CD4-positive, alpha-beta T cell treated with Interleukin-6 for 4 hours (primary cell): ENCODE measurements around the gene PPP2R2C.

Source experiments
- DNase-seq: peaks from one replicate; pipeline ENCODE4 v3.0.0-alpha.2; 2020; ENCODE audit warnings: mixed read lengths

PPP2R2C gene

GRCh38 chr4:6421397-6421796 is 51.0 kb downstream of the PPP2R2C start:
- no peak for DNase-seq

- no peak for DNase-seq
These were observed 51.4 kb downstream of the PPP2R2C start for GRCh38 chr4:6420972-6421371.

GRCh38 chr4:6420036-6420435 is 52.4 kb downstream of the PPP2R2C start:
- DNase-seq = no peak

- no peak for DNase-seq
These were observed 52.9 kb downstream of the PPP2R2C start for GRCh38 chr4:6419452-6420028.

GRCh38 chr4:6418193-6418755 is 54.1 kb downstream of the PPP2R2C start:
- no peak for DNase-seq

- DNase-seq = no peak
These were observed 54.8 kb downstream of the PPP2R2C start for GRCh38 chr4:6417516-6418050.

- DNase-seq = no peak
These were observed 55.7 kb downstream of the PPP2R2C start for GRCh38 chr4:6416518-6417286.

- DNase-seq = no peak
These were observed 57.2 kb downstream of the PPP2R2C start for GRCh38 chr4:6415031-6415705.

- DNase-seq = no peak
These were observed 57.8 kb downstream of the PPP2R2C start for GRCh38 chr4:6414578-6414977.

GRCh38 chr4:6410664-6411063 is 61.8 kb downstream of the PPP2R2C start:
- DNase-seq = no peak

- DNase-seq = no peak
These were observed 62.3 kb downstream of the PPP2R2C start for GRCh38 chr4:6410068-6410467.

- DNase-seq = no peak
These were observed 63.0 kb downstream of the PPP2R2C start for GRCh38 chr4:6409381-6409780.

GRCh38 chr4:6408263-6408662 is 64.2 kb downstream of the PPP2R2C start:
- no peak for DNase-seq

GRCh38 chr4:6405397-6405706 is 67.1 kb downstream of the PPP2R2C start:
- DNase-seq = no peak

- DNase-seq = no peak
These were observed 67.6 kb downstream of the PPP2R2C start for GRCh38 chr4:6404611-6405396.

GRCh38 chr4:6403400-6403685 is 69.1 kb downstream of the PPP2R2C start:
- no peak for DNase-seq

- no peak for DNase-seq
These were observed 69.6 kb downstream of the PPP2R2C start for GRCh38 chr4:6402566-6403399.

- no peak for DNase-seq
These were observed 70.6 kb downstream of the PPP2R2C start for GRCh38 chr4:6401797-6402196.

- no peak for DNase-seq
These were observed 75.6 kb downstream of the PPP2R2C start for GRCh38 chr4:6396696-6397236.

GRCh38 chr4:6395466-6396228 is 76.8 kb downstream of the PPP2R2C start:
- no peak for DNase-seq

- DNase-seq = no peak
These were observed 77.7 kb downstream of the PPP2R2C start for GRCh38 chr4:6394671-6395081.
